Measurements from ENCODE around the gene THAP5. TPM values are rescaled to one million over a fixed set of nuclear protein-coding genes. Genes with fewer than 3 reads are reported as not detected.

THAP5 gene
- total RNA-seq, 2 experiments from 2014 or later, result 26.7 to 29.4 TPM

DNA sequence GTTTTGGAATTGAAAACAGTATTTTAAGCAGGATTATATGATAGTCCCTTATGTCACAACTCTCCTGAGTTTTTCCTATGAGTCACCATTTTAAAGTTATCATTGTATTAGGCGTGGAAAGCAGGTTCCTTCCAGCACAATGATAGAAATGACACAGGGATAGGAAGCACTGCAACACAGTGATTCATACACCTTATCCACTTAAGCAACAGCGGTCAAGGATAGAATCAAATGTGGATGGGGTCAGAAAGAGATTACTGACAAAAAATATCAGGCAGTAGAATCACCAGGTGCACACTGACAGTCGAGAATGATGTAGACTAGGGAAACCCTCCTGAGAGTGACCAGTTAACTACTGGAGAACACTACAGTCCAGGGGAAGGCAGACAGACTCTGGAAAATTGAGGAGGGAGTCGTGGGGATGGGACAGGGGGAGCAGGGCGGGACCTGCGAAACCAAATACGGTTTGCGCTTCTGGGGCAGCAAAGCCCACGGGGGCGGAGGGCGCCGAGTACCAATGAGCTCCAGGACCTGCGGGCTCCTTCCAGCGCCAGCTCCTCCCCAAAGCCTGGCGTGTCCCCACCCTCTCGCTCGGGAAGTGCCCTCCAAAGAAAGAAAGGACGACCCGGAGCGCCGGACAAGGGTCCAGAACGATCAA is 44.0 kb downstream of the THAP5 start:
- peaks cover 2% of the 10 kb centered on the region for H3K27me3 Mint-ChIP-seq (ENCODE audit: low read depth)
- ATAC-seq, result peak; percentile 68
- CTCF ChIA-PET, result interaction anchor here (0.7 to 1.6 kb wide), 4 partner anchors 9 to 73 kb away, joined by 4 to 6 read pairs (median 6); partner anchors contain the start of genes DNAJB9 and THAP5

DNA sequence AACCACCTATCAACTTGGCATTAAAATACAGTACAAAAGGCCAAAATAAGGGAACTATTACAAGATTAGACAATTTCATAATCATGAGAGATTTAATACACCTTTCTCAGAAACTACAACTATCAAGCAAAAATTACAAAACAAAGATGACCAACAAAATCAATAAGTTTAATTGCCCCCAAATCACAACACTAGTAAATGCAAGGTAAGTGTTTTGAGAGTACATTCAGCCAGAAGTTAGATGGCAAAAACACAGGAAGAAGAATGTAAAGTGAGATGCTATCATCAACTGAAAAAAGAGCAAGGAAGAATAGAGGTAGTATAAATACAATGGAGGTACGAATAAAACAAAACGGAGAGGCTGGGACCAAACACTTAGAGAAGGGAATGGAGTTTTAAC is 46.7 kb downstream of the THAP5 start:
- DNase-seq, result no peak
- Mint-ChIP-seq H3K36me3 (ENCODE audit: low read depth) (peaks cover 16% of the 10 kb centered on the region), H3K4me3 (no peak overlapping the region), H3K27me3 (ENCODE audit: low read depth) (no peaks in the 10 kb centered on the region), H3K9me3 (ENCODE audit: insufficient read depth) (no peaks in the 10 kb centered on the region), H3K27ac (peak overlapping the region; percentile 3), H3K4me1 (ENCODE audit: low read depth) (peaks cover 20% of the 10 kb centered on the region)
- POLR2A ChIA-PET, result interaction anchor here (1.2 kb wide), 1 partner anchor 46 kb away, joined by 5 read pairs; the partner anchor contains the start of genes DNAJB9 and THAP5
- ATAC-seq, result no peak
- CTCF ChIA-PET, result no interaction called here

More for the DNA sequence above, 44.0 kb downstream of the THAP5 start:
- DNase-seq, result no peak
- POLR2A ChIA-PET, result interaction anchor here (1.0 to 4.2 kb wide), 3 partner anchors 24 to 45 kb away, joined by 3 to 55 read pairs (median 3); partner anchors contain the start of genes DNAJB9 and THAP5
- Mint-ChIP-seq H3K36me3 (ENCODE audit: low read depth) (peaks cover 4% of the 10 kb centered on the region), H3K4me1 (ENCODE audit: low read depth) (peaks cover 20% of the 10 kb centered on the region), H3K9me3 (ENCODE audit: insufficient read depth) (no peaks in the 10 kb centered on the region), H3K4me3 (peak overlapping the region; percentile 95), H3K27ac (peak overlapping the region; percentile 98)

DNA sequence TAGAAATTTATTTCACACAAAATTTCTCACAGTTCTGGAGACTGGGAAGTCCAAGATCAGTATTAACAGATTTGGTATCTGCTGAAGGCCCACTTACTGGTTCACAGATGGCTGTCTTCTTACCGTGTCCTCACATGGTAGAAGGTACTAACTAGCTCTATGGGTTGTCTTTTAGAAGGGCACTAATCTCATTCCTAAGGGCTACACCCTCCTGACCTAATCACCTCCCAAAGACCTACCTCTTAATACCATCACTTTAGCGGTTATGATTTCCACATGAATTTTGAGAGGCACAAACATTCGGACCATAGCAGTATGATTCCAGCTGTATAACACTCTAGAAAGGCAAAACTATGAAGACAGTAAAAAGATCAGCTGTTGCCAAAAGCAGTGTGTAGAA is 51.6 kb downstream of the THAP5 start:
- no peak overlapping the region for H3K4me3 Mint-ChIP-seq
- DNase-seq, result no peak
- peaks cover 28% of the 10 kb centered on the region for H3K36me3 Mint-ChIP-seq (ENCODE audit: low read depth)
- POLR2A ChIA-PET, result no interaction called here
- ATAC-seq, result no peak
- peaks cover 4% of the 10 kb centered on the region for H3K4me1 Mint-ChIP-seq (ENCODE audit: low read depth)
- no peaks in the 10 kb centered on the region for H3K9me3 Mint-ChIP-seq (ENCODE audit: insufficient read depth)
- CTCF ChIA-PET, result no interaction called here
- H3K27ac Mint-ChIP-seq, result no peak overlapping the region
- H3K27me3 Mint-ChIP-seq (ENCODE audit: low read depth), result no peaks in the 10 kb centered on the region

DNA sequence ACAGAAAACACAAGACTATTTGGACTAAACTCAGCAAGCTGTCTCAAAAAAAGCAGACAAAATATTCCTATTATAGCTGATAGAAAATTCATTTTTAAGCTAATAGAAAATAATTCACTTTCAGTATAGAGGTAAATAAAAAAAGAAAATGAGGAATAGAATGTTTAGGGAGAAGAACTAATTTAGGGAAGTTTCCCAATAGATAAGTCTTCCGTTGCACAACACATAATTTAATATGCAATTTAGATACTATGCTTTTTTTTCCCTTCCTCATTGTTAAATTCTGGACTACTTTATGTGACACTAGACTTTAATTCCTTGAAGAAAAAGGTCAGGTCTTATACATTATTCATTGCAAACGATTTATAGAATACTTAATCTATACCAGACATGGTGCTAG is 53.9 kb downstream of the THAP5 start:
- ATAC-seq (no peak), DNase-seq (no peak)
- ChIA-PET CTCF (no interaction called here), POLR2A (no interaction called here)
- no peak overlapping the region for H3K27ac Mint-ChIP-seq
- H3K36me3 Mint-ChIP-seq (ENCODE audit: low read depth), result peaks cover 33% of the 10 kb centered on the region
- no peak overlapping the region for H3K4me3 Mint-ChIP-seq
- no peaks in the 10 kb centered on the region for H3K27me3 Mint-ChIP-seq (ENCODE audit: low read depth)
- no peaks in the 10 kb centered on the region for H3K9me3 Mint-ChIP-seq (ENCODE audit: insufficient read depth)
- peaks cover 2% of the 10 kb centered on the region for H3K4me1 Mint-ChIP-seq (ENCODE audit: low read depth)

DNA sequence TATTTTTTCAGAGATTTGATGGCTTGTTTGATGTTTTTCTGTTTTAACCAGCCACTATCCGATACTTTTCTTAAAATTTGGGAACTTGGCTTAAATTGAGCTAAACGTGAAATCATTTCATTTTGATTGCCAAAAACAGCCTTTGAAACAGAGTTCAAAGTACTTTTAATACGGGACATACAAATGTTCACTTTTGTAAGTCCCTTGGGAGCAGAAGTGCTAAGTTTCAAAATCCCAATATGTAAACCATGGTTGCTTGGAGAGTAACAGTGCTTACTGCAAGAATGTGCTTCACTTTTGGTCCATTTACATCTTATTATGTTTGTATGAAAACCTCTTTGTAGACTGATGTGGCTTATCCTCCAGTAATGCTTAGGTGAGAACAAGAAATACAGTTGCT is 54.5 kb downstream of the THAP5 start:
- H3K4me3 Mint-ChIP-seq, result no peak overlapping the region
- H3K9me3 Mint-ChIP-seq (ENCODE audit: insufficient read depth), result no peaks in the 10 kb centered on the region
- peaks cover 2% of the 10 kb centered on the region for H3K4me1 Mint-ChIP-seq (ENCODE audit: low read depth)
- H3K27ac Mint-ChIP-seq, result no peak overlapping the region
- CTCF ChIA-PET, result no interaction called here
- ATAC-seq, result no peak
- H3K27me3 Mint-ChIP-seq (ENCODE audit: low read depth), result no peaks in the 10 kb centered on the region
- H3K36me3 Mint-ChIP-seq (ENCODE audit: low read depth), result peaks cover 36% of the 10 kb centered on the region
- POLR2A ChIA-PET, result no interaction called here
- no peak for DNase-seq

Other genes with a start within 250 kb of the THAP5 start
- gene NRCAM, start 113.3 kb downstream of the THAP5 start, total RNA-seq, result under 1 TPM; 0.05 to 0.47 TPM
- 10 to 100 TPM; 13.0 to 13.6 TPM for gene PNPLA8, start 43.6 kb downstream of the THAP5 start, total RNA-seq
- gene DNAJB9, start 168 bp upstream of the THAP5 start, total RNA-seq, result 1 to 10 TPM; 9.4 to 9.6 TPM